HFFc6 (cell line): ENCODE measurements around the gene SAMD5. TPM values are rescaled to one million over a fixed set of nuclear protein-coding genes. Genes with fewer than 3 reads are reported as not detected.
"Not testable (repeated sequence)": the region's sequence is repeated elsewhere in the genome, so short reads cannot be mapped to it uniquely, and the experiment has no call there.

Source experiments
- DNase-seq: peaks from one replicate; pipeline ENCODE4 v3.0.0-alpha.2; 2018
- H3K27ac Mint-ChIP-seq: 2 replicates; pipeline ENCODE4 v1.8.0; 2020; ENCODE audit warnings: mild to moderate bottlenecking, mixed read lengths
- H3K27me3 Mint-ChIP-seq: 2 replicates; pipeline ENCODE4 v1.8.0; 2021; ENCODE audit warnings: mild to moderate bottlenecking, moderate library complexity, mixed read lengths; ENCODE audit not compliant: insufficient read depth
- H3K36me3 Mint-ChIP-seq: 2 replicates; pipeline ENCODE4 v1.8.0; 2021; ENCODE audit warnings: low read depth, mixed read lengths
- H3K4me1 Mint-ChIP-seq: 2 replicates; pipeline ENCODE4 v1.8.0; 2020; ENCODE audit warnings: low read depth, mixed read lengths
- H3K4me3 Mint-ChIP-seq: 2 replicates; pipeline ENCODE4 v1.8.0; 2020; ENCODE audit warnings: mild to moderate bottlenecking, moderate library complexity, mixed read lengths
- H3K9me3 Mint-ChIP-seq: 2 replicates; pipeline ENCODE4 v1.8.0; 2020; ENCODE audit warnings: mild to moderate bottlenecking, mixed read lengths
- total RNA-seq, 6 experiments: library from RNA; stranded (reverse); fragmentation: NEBNext Ultra II Directional; extraction: Animal tissue kit (Norgen Biotek cat#: 25700); gene quantifications; 2 replicates in 1 of 6; 3 replicates in 5 of 6; pipeline ENCODE4 v1.2.3, GENCODE V29; 2021
- TF ChIP-seq, protein P1 (sequence below): fragments of 200-600 bp; sonication (generic); IDR thresholded peaks from 2 replicates; pipeline ENCODE4 v1.5.0; 2021; ENCODE audit warnings: antibody characterized with exemption, mild to moderate bottlenecking

The SAMD5 gene
- total RNA-seq, 6 experiments from 2014 or later: not detected

GRCh38 chr6:147540075-147540474 is 31.6 kb downstream of the SAMD5 start:
- TF ChIP-seq, protein P1, sequence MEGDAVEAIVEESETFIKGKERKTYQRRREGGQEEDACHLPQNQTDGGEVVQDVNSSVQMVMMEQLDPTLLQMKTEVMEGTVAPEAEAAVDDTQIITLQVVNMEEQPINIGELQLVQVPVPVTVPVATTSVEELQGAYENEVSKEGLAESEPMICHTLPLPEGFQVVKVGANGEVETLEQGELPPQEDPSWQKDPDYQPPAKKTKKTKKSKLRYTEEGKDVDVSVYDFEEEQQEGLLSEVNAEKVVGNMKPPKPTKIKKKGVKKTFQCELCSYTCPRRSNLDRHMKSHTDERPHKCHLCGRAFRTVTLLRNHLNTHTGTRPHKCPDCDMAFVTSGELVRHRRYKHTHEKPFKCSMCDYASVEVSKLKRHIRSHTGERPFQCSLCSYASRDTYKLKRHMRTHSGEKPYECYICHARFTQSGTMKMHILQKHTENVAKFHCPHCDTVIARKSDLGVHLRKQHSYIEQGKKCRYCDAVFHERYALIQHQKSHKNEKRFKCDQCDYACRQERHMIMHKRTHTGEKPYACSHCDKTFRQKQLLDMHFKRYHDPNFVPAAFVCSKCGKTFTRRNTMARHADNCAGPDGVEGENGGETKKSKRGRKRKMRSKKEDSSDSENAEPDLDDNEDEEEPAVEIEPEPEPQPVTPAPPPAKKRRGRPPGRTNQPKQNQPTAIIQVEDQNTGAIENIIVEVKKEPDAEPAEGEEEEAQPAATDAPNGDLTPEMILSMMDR: no peak
- Mint-ChIP-seq H3K9me3 (peaks cover 8% of the 10 kb centered on the region; the same call in 1 of the 2 replicates), H3K27me3 (no peaks in the 10 kb centered on the region; the same call in 1 of the 2 replicates), H3K4me1 (no peaks in the 10 kb centered on the region), H3K27ac (no peak overlapping the region), H3K4me3 (no peak overlapping the region), H3K36me3 (no peaks in the 10 kb centered on the region)
- DNase-seq: no peak

DNA sequence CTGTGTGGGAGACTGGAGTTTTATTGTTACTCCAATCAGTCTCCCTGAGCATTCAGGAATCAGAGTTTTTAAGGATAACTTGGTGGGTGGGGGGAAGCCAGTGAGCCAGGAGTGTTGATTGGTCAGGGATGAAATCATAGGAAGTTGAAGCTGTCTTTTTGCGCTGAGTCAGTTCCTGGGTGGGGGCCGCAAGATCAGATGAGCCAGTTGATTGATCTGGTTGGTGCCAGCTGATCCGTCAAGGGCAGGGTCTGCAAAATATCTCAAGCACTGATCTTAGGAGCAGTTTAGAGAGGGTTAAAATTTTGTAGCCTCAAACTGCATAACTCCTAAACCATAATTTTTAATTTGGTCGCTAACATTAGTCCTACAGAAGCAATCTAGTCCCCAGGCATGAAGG is 33.9 kb downstream of the SAMD5 start:
- DNase-seq, H3K36me3 Mint-ChIP-seq, H3K27me3 Mint-ChIP-seq, H3K4me1 Mint-ChIP-seq, H3K4me3 Mint-ChIP-seq, H3K27ac Mint-ChIP-seq: not testable (repeated sequence)
- peaks cover 11% of the 10 kb centered on the region; the same call in 1 of the 2 replicates for H3K9me3 Mint-ChIP-seq

- TF ChIP-seq, protein P1: no peak
- DNase-seq: no peak
- no peak overlapping the region for H3K27ac Mint-ChIP-seq
- peaks cover 13% of the 10 kb centered on the region; the same call in 1 of the 2 replicates for H3K9me3 Mint-ChIP-seq
- no peaks in the 10 kb centered on the region for H3K4me1 Mint-ChIP-seq
- no peaks in the 10 kb centered on the region; the same call in 1 of the 2 replicates for H3K27me3 Mint-ChIP-seq
- no peaks in the 10 kb centered on the region for H3K36me3 Mint-ChIP-seq
- no peak overlapping the region for H3K4me3 Mint-ChIP-seq
Measured at GRCh38 chr6:147544420-147544819, 35.9 kb downstream of the SAMD5 start.

DNA sequence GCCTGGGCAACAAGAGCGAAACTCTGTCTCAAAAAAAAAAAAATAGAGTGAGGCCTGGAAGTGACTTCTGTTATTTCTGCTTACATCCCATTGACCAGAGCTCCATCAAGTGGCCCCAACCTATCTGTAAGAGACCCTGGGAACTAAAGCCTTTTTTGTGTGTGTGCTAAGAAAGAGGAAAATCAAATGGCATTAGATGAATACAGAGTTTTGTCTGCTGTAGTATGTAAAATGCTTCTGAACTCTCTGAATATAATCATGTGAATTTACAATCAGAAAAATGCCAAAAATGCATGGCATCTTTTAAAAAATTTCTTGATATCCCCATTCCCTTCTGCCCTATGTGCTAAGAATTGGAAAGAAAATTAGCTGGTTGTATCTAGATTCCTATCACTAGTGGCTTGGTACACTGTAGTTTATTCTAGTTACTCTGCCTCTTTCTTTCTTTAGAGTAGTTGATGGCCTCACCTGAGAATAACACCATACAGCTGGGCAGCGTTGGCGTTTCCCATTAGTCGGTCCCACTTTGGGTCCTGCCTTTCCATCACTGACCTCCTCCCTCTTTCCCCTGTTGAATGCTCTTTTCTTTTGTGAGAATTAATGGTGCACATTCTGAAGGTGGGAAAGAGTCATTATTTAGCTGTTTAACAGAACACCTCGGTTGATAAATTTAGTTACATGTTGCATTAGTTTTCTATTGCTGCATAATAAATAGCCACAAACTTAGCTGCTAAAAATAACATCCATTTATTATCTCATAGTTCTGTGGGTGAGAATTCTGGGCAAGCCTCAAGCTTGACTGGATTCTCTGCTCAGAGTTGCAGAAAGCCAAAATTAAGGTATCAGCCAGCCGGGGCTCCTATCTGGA is 38.2 kb downstream of the SAMD5 start:
- no peaks in the 10 kb centered on the region; the same call in 1 of the 2 replicates for H3K27me3 Mint-ChIP-seq
- H3K27ac Mint-ChIP-seq: no peak overlapping the region
- H3K36me3 Mint-ChIP-seq: no peaks in the 10 kb centered on the region
- H3K4me1 Mint-ChIP-seq: no peaks in the 10 kb centered on the region
- no peak overlapping the region for H3K4me3 Mint-ChIP-seq
- DNase-seq: no peak
- H3K9me3 Mint-ChIP-seq: peaks cover 8% of the 10 kb centered on the region; the same call in 1 of the 2 replicates
- TF ChIP-seq, protein P1: no peak

DNA sequence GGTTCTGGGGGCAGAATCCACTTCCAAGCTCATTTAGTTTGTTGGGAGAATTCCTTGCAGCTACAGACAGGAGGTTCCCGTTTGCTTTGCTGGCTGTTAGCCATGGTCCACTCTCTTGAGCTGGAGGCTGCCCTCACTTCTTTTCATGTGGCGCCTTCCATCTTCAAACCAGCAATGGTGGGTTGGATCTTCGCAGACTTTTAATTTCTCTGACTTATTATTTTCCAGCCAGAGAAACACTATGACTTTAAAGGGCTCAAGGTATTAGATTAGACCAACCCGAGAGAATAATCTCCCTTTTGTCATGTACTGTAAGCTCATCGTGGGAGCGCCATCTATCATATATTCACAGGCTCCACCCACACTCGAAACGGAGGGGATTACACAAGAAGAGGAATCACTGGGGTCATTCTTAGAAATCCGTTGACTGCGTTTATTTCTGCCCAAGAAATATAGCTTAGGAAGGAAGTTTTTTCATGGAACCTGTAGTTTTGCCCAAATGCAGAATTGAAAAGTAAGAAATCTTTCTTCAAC is 38.9 kb downstream of the SAMD5 start:
- no peaks in the 10 kb centered on the region for H3K36me3 Mint-ChIP-seq

More for the DNA sequence above, 38.9 kb downstream of the SAMD5 start:
- DNase-seq: no peak
- no peaks in the 10 kb centered on the region for H3K4me1 Mint-ChIP-seq
- no peaks in the 10 kb centered on the region; the same call in 1 of the 2 replicates for H3K27me3 Mint-ChIP-seq
- H3K27ac Mint-ChIP-seq: no peak overlapping the region
- peaks cover 10% of the 10 kb centered on the region; the same call in 1 of the 2 replicates for H3K9me3 Mint-ChIP-seq
- TF ChIP-seq, protein P1: no peak
- H3K4me3 Mint-ChIP-seq: no peak overlapping the region
